B cell (primary cell): ENCODE measurements around the gene SLC43A3. TPM values are rescaled to one million over a fixed set of nuclear protein-coding genes. Genes with fewer than 3 reads are reported as not detected.

ENCODE experiments used
- ATAC-seq: fragments of 200-7000 bp; cut with Tn5 transposase; one replicate; pipeline ENCODE4 v1.10.0; 2021; ENCODE audit warnings: low read depth, mild to moderate bottlenecking, moderate number of reproducible peaks, moderate library complexity
- CTCF ChIA-PET: fragments of 350-600 bp; sonication (Branson Sonifier 250); formaldehyde crosslinking; loops from one replicate; lab custom pipeline; 2021; ENCODE audit warnings: antibody characterized with exemption, inconsistent platforms; lab: Charles Lee
- POLR2A ChIA-PET: fragments of 350-600 bp; sonication (Branson Sonifier 250); formaldehyde crosslinking; loops from one replicate; lab custom pipeline; 2021; ENCODE audit warnings: antibody characterized with exemption; lab: Charles Lee
- DNase-seq: peaks from one replicate; pipeline ENCODE4 v3.0.0; 2013
- H2AFZ ChIP-seq: 2 replicates; pipeline ENCODE4 v1.6.1; 2012; ENCODE audit warnings: mild to moderate bottlenecking, low read depth, low read length; ENCODE audit not compliant: insufficient read depth, poor library complexity, severe bottlenecking
- H3K27ac ChIP-seq, 2 donors: 1 replicate in 1 of 2; 2 replicates in 1 of 2; pipeline ENCODE4 v1.5.1; 2012 to 2013; ENCODE audit warnings: low read length in 2 of 2, mild to moderate bottlenecking in 2 of 2, moderate library complexity in 1 of 2
- H3K27me3 ChIP-seq, 4 experiments: fragments of 200-600 bp in 1 of 4; sonication (generic) in 1 of 4; replicated peaks in 1 of 4; 1 replicate in 2 of 4; 2 replicates in 2 of 4; pipeline versions ENCODE4 v1.6.1 to v1.7.0; 2013 to 2016; ENCODE audit warnings: low read length in 3 of 4, mild to moderate bottlenecking in 2 of 4, mixed read lengths in 1 of 4, moderate library complexity in 1 of 4; ENCODE audit not compliant: insufficient read depth in 4 of 4, control insufficient read depth in 3 of 4; ENCODE audit errors: control extremely low read depth in 1 of 4
- H3K36me3 ChIP-seq, 2 experiments: replicated peaks in 1 of 2; 1 replicate in 1 of 2; 2 replicates in 1 of 2; pipeline versions ENCODE4 v1.6.1 to v1.7.1; 2013; ENCODE audit warnings: low read length in 1 of 2; ENCODE audit not compliant: insufficient read depth in 2 of 2, control insufficient read depth in 1 of 2; ENCODE audit errors: control extremely low read depth in 1 of 2, extremely low read depth in 1 of 2
- H3K4me1 ChIP-seq, 2 donors: fragments of 200-600 bp in 1 of 2; sonication (generic) in 1 of 2; 1 replicate in 1 of 2; 2 replicates in 1 of 2; pipeline versions ENCODE4 v1.5.1 to v1.6.1; 2013 to 2017; ENCODE audit warnings: low read length in 2 of 2; ENCODE audit not compliant: control insufficient read depth in 2 of 2, insufficient read depth in 2 of 2
- H3K4me2 ChIP-seq: replicated peaks from 2 replicates; pipeline ENCODE3; 2012; ENCODE audit warnings: mild to moderate bottlenecking, low read depth, low read length; ENCODE audit not compliant: poor library complexity, severe bottlenecking
- H3K4me3 ChIP-seq, 5 experiments: fragments of 200-600 bp in 1 of 5; sonication (generic) in 1 of 5; 1 replicate in 3 of 5; 2 replicates in 2 of 5; pipeline versions ENCODE4 v1.5.1 to v1.7.0; 2011 to 2016; ENCODE audit warnings: low read length in 4 of 5, mild to moderate bottlenecking in 4 of 5, low read depth in 2 of 5, control low read depth in 1 of 5, moderate library complexity in 1 of 5; ENCODE audit not compliant: insufficient read depth in 1 of 5; ENCODE audit errors: control extremely low read depth in 1 of 5, extremely low read depth in 1 of 5
- H3K79me2 ChIP-seq: fragments of 200-600 bp; sonication (generic); one replicate; pipeline ENCODE4 v1.6.0; 2016; ENCODE audit warnings: low read length; ENCODE audit not compliant: control insufficient read depth, insufficient read depth
- H3K9ac ChIP-seq: fragments of 200-600 bp; sonication (generic); 2 replicates; pipeline ENCODE4 v1.6.1; 2017; ENCODE audit warnings: mild to moderate bottlenecking, low read length, moderate library complexity
- H3K9me3 ChIP-seq, 3 donors: one replicate each; pipeline versions ENCODE4 v1.6.1 to v1.7.1; 2013; ENCODE audit warnings: low read length in 2 of 3; ENCODE audit not compliant: control insufficient read depth in 2 of 3, insufficient read depth in 1 of 3; ENCODE audit errors: control extremely low read depth in 1 of 3
- H4K20me1 ChIP-seq: 2 replicates; pipeline ENCODE4 v1.6.0; 2012; ENCODE audit warnings: mild to moderate bottlenecking, low read length; ENCODE audit not compliant: insufficient read depth, control insufficient read depth, poor library complexity, severe bottlenecking
- H3K27ac Mint-ChIP-seq: one replicate; pipeline ENCODE4 v1.8.0; 2021; ENCODE audit warnings: mixed read lengths
- H3K27me3 Mint-ChIP-seq: one replicate; pipeline ENCODE4 v1.8.0; 2021; ENCODE audit warnings: mixed read lengths
- H3K4me1 Mint-ChIP-seq: one replicate; pipeline ENCODE4 v1.8.0; 2021; ENCODE audit warnings: mixed read lengths
- H3K4me3 Mint-ChIP-seq: one replicate; pipeline ENCODE4 v1.8.0; 2021; ENCODE audit warnings: mixed read lengths
- H3K9me3 Mint-ChIP-seq: one replicate; pipeline ENCODE4 v1.8.0; 2022; ENCODE audit warnings: mixed read lengths; ENCODE audit not compliant: insufficient read depth
- CTCF ChIP-seq: fragments of 200-600 bp; IDR thresholded peaks from one replicate; pipeline ENCODE4 v1.8.0; 2022; ENCODE audit warnings: antibody characterized with exemption, mild to moderate bottlenecking
- EZH2 ChIP-seq: IDR thresholded peaks from 2 replicates; pipeline ENCODE4 v1.6.1; 2012; ENCODE audit warnings: borderline replicate concordance, low read depth, mild to moderate bottlenecking, moderate library complexity, low read length; ENCODE audit not compliant: insufficient read depth, poor library complexity, severe bottlenecking
- WGBS: methylation state at CpG from one replicate; pipeline ENCODE4 v1.1.5; 2013; ENCODE audit warnings: missing lambda C conversion rate; ENCODE audit not compliant: insufficient coverage; 5-methylcytosine and 5-hydroxymethylcytosine counted together
- intact Hi-C: fragments of 100-400 bp; cut with micrococcal nuclease; formaldehyde crosslinking; loops from one replicate; pipeline ENCODE4 v1.10.0; 2022
- polyA plus RNA-seq: library from polyadenylated mRNA; depleted of rRNA; stranded (reverse); fragments of >200 nt; gene quantifications from 2 replicates; pipeline ENCODE4 v1.2.3, GENCODE V29; 2012
- total RNA-seq, 2 donors: library from RNA; stranded (reverse); fragments of 120-200 nt in 1 of 2; gene quantifications; 1 replicate in 1 of 2; 2 replicates in 1 of 2; pipeline versions ENCODE4 v1.2.3 to v1.2.4, GENCODE V29; 2013 to 2022

The SLC43A3 gene
- total and polyA plus RNA-seq, 2 donors (not counting 1 experiment from before 2014, with no cell fraction given): 7.6 to 20.9 TPM

DNA sequence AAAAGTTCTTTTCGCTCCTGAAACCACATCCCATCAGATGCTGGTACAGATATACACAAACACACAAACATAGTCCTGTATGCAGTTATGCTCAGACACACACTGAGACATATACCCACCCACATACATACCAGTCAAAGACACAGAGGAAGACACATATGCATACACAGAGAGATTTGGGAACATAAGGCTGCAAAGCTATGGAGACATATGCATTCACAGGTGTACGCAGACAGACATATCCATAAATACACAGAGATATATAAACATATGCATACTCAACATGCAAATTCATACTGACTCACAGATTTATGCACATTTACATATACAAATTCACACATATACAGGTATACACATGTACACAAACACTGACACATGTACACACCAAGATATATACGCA, 52.0 kb downstream of the SLC43A3 start:
- CTCF ChIA-PET: no interaction called here
- Histone ChIP-seq H3K4me3 (no peak overlapping the region), H3K36me3 (no peaks in the 10 kb centered on the region), H3K4me2 (no peak overlapping the region), H4K20me1 (no peaks in the 10 kb centered on the region), H3K9ac (no peak overlapping the region), H2AFZ (no peak overlapping the region), H3K4me1 (no peaks in the 10 kb centered on the region), H3K79me2 (no peaks in the 10 kb centered on the region), H3K27ac (no peak overlapping the region), H3K9me3 (no peaks in the 10 kb centered on the region), H3K27me3 (peaks cover 0 to 5% (median 0%) of the 10 kb centered on the region in 4 experiments)
- Mint-ChIP-seq H3K4me1 (no peaks in the 10 kb centered on the region), H3K27me3 (peaks cover 24% of the 10 kb centered on the region), H3K27ac (no peak overlapping the region), H3K4me3 (no peak overlapping the region), H3K9me3 (no peaks in the 10 kb centered on the region)
- POLR2A ChIA-PET: no interaction called here
- DNase-seq (no peak), ATAC-seq (no peak)
- 98% methylated on average over 3 of the region's 3 CpGs for WGBS
- TF ChIP-seq CTCF: no peak
- TF ChIP-seq EZH2: no peak
- intact Hi-C loops: no loop called here

DNA sequence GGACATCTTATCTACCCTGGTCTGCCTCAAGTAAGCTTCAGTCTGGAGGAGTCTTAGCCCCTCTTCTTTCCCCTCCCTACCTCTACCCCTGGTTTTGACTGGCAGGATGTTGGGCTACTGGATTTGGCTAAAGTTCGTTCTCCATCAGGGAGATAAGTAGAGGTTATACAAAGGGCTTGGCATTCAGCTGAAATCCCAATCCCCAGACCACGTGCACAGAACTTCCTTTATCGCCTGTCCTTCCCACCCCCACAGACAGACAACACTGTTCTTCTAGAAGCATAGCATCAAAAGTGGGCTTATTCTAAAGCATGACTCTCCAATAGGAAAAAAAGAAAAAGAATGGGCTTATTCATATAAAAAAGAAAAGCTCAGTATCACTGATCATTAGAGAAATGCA, 53.8 kb downstream of the SLC43A3 start:
- Mint-ChIP-seq H3K9me3 (no peaks in the 10 kb centered on the region), H3K4me1 (no peaks in the 10 kb centered on the region), H3K27ac (no peak overlapping the region), H3K4me3 (no peak overlapping the region), H3K27me3 (peaks cover 13% of the 10 kb centered on the region)
- DNase-seq (no peak), ATAC-seq (no peak)
- Histone ChIP-seq H3K4me1 (no peaks in the 10 kb centered on the region), H3K9me3 (no peaks in the 10 kb centered on the region), H3K9ac (no peak overlapping the region), H4K20me1 (no peaks in the 10 kb centered on the region), H2AFZ (no peak overlapping the region), H3K4me2 (no peak overlapping the region), H3K27ac (no peak overlapping the region), H3K27me3 (no peaks in the 10 kb centered on the region), H3K36me3 (no peaks in the 10 kb centered on the region), H3K79me2 (no peaks in the 10 kb centered on the region), H3K4me3 (no peak overlapping the region)
- WGBS: 60% methylated on average over 2 of the region's 3 CpGs
- intact Hi-C loops: no loop called here
- ChIA-PET CTCF (interaction anchor here (0.9 to 1.6 kb wide), 2 partner anchors 20 to 27 kb away, joined by 3 to 4 read pairs; no protein-coding TSS in a partner anchor), POLR2A (no interaction called here)
- TF ChIP-seq CTCF: no peak
- TF ChIP-seq EZH2: no peak
